GM10248 (cell line): ENCODE results near the gene CYFIP2.
A peak's percentile ranks its signal among the peaks of the same experiment; 100 is the strongest.

Experiments used
- CTCF ChIA-PET: fragments of 300-600 bp; sonication (Branson Sonifier 250); formaldehyde crosslinking; extraction: SDS; loops from one replicate; lab custom pipeline; 2021; ENCODE audit warnings: antibody characterized with exemption; lab: Yijun Ruan, JAX
- POLR2A ChIA-PET: fragments of 350-650 bp; sonication (Branson Sonifier 250); formaldehyde crosslinking; extraction: SDS; loops from one replicate; lab custom pipeline; 2020; ENCODE audit warnings: antibody characterized with exemption; lab: Yijun Ruan, JAX
- DNase-seq: peaks from one replicate; pipeline ENCODE4 v3.0.0; 2012; ENCODE audit errors: extremely low spot score
- CTCF ChIP-seq: IDR thresholded peaks from 2 replicates; pipeline ENCODE4 v1.5.1; 2012; ENCODE audit warnings: mild to moderate bottlenecking, low read depth; ENCODE audit errors: extremely low read depth, missing control alignments, control extremely low read depth

CYFIP2 gene

GRCh38 chr5:157294407-157295091 is 28.6 kb downstream of the CYFIP2 start:
- DNase-seq: no peak
- CTCF ChIA-PET: interaction anchor here (0.9 to 1.7 kb wide), 6 partner anchors 9 to 46 kb away, joined by 3 to 5 read pairs (median 4); no protein-coding TSS in a partner anchor
- POLR2A ChIA-PET: no interaction called here
- TF ChIP-seq CTCF: no peak

- DNase-seq: no peak
- TF ChIP-seq CTCF: no peak
- ChIA-PET POLR2A (no interaction called here), CTCF (interaction anchor here (1.5 to 1.7 kb wide), 3 partner anchors 8 to 13 kb away, joined by 3 to 5 read pairs (median 4); no protein-coding TSS in a partner anchor)
Measured at GRCh38 chr5:157295247-157295646, 29.3 kb downstream of the CYFIP2 start.

- TF ChIP-seq CTCF: no peak
- POLR2A ChIA-PET: no interaction called here
- CTCF ChIA-PET: interaction anchor here (1.3 to 4.4 kb wide), 6 partner anchors 13 to 151 kb away, joined by 3 to 26 read pairs (median 10); no protein-coding TSS in a partner anchor
Measured at GRCh38 chr5:157300564-157300963, 34.6 kb downstream of the CYFIP2 start.

GRCh38 chr5:157301066-157301465 is 35.1 kb downstream of the CYFIP2 start:
- ChIA-PET POLR2A (no interaction called here), CTCF (interaction anchor here (1.3 to 4.4 kb wide), 6 partner anchors 13 to 152 kb away, joined by 3 to 26 read pairs (median 10); no protein-coding TSS in a partner anchor)
- no peak for TF ChIP-seq CTCF
- DNase-seq: no peak

More at GRCh38 chr5:157300564-157300963, 34.6 kb downstream of the CYFIP2 start:
- DNase-seq: no peak

- TF ChIP-seq CTCF: no peak
Measured at GRCh38 chr5:157303023-157303422, 37.1 kb downstream of the CYFIP2 start.

GRCh38 chr5:157303667-157304327 is 37.9 kb downstream of the CYFIP2 start:
- DNase-seq: no peak
- ChIA-PET CTCF (interaction anchor here (0.7 to 4.4 kb wide), 8 partner anchors 8 to 151 kb away, joined by 3 to 26 read pairs (median 4); no protein-coding TSS in a partner anchor), POLR2A (no interaction called here)
- TF ChIP-seq CTCF: peak; percentile 24

More at GRCh38 chr5:157303023-157303422, 37.1 kb downstream of the CYFIP2 start:
- DNase-seq: no peak
- ChIA-PET CTCF (interaction anchor here (0.7 to 4.4 kb wide), 8 partner anchors 8 to 150 kb away, joined by 3 to 26 read pairs (median 6); no protein-coding TSS in a partner anchor), POLR2A (no interaction called here)
